Left forelimb (tissue), 1 donor: ENCODE results near the gene BAZ1A.
A peak's percentile ranks its signal among the peaks of the same experiment; 100 is the strongest.

Experiments used
- DNase-seq: peaks from one replicate; pipeline ENCODE4 v3.0.0-alpha.2; 2018; ENCODE audit warnings: low spot score

BAZ1A gene

GRCh38 chr14:34722723-34723545, 152.2 kb downstream of the BAZ1A start:
- no peak for DNase-seq

- DNase-seq = no peak
These were observed 154.0 kb downstream of the BAZ1A start for GRCh38 chr14:34721129-34721528.

GRCh38 chr14:34718750-34719304, 156.3 kb downstream of the BAZ1A start:
- DNase-seq = no peak

- DNase-seq = no peak
These were observed 159.9 kb downstream of the BAZ1A start for GRCh38 chr14:34715127-34715863.

- DNase-seq = peak; percentile 90
These were observed 160.6 kb downstream of the BAZ1A start, which contains the start of gene CFL2 for GRCh38 chr14:34714320-34715126. CFL2 (minus strand) TSS chr14:34714593; CDS start chr14:34714540, 53 bp downstream.

GRCh38 chr14:34713681-34714319, 161.4 kb downstream of the BAZ1A start:
- DNase-seq = no peak

- DNase-seq = no peak
These were observed 162.0 kb downstream of the BAZ1A start for GRCh38 chr14:34713122-34713680.

GRCh38 chr14:34711796-34712712, 163.1 kb downstream of the BAZ1A start:
- DNase-seq = no peak

GRCh38 chr14:34711169-34711568, 164.0 kb downstream of the BAZ1A start:
- no peak for DNase-seq

- DNase-seq = no peak
These were observed 164.4 kb downstream of the BAZ1A start for GRCh38 chr14:34710744-34711143.

- no peak for DNase-seq
These were observed 165.2 kb downstream of the BAZ1A start for GRCh38 chr14:34710006-34710405.

GRCh38 chr14:34707722-34708121, 167.4 kb downstream of the BAZ1A start:
- DNase-seq = no peak
